GM23338 (cell line): ENCODE measurements around the gene MAZ. TPM values are rescaled to one million over a fixed set of nuclear protein-coding genes. Genes with fewer than 3 reads are reported as not detected.

Source experiments
- ATAC-seq: fragments of 200-7000 bp; cut with Tn5 transposase; 3 replicates; pipeline ENCODE4 v1.9.1; 2020
- DNase-seq: peaks from one replicate; pipeline ENCODE4 v3.0.0-alpha.2; 2015; ENCODE audit warnings: low spot score
- H2AFZ ChIP-seq: fragments of 200-600 bp; sonication (generic); 2 replicates; pipeline ENCODE4 v1.8.0; 2016; ENCODE audit warnings: antibody characterized with exemption, mild to moderate bottlenecking, moderate library complexity
- H3F3A ChIP-seq: fragments of 200-600 bp; sonication (generic); replicated peaks from 2 replicates; pipeline ENCODE4 v1.8.0; 2017; ENCODE audit warnings: antibody characterized with exemption, mixed run types, low read depth
- H3K27ac ChIP-seq: fragments of 200-600 bp; sonication (generic); 2 replicates; pipeline ENCODE4 v1.6.1; 2016; ENCODE audit warnings: low read depth
- H3K27me3 ChIP-seq: fragments of 200-600 bp; sonication (generic); 2 replicates; pipeline ENCODE4 v1.8.0; 2016; ENCODE audit warnings: mild to moderate bottlenecking, mixed run types, moderate library complexity; ENCODE audit not compliant: insufficient read depth
- H3K36me3 ChIP-seq: fragments of 200-600 bp; sonication (generic); 2 replicates; pipeline ENCODE4 v1.8.0; 2016; ENCODE audit warnings: mild to moderate bottlenecking; ENCODE audit not compliant: insufficient read depth
- H3K4me1 ChIP-seq: fragments of 200-600 bp; sonication (generic); 2 replicates; pipeline ENCODE4 v1.8.0; 2016; ENCODE audit warnings: mild to moderate bottlenecking, moderate library complexity; ENCODE audit not compliant: insufficient read depth
- H3K4me2 ChIP-seq: fragments of 200-600 bp; sonication (generic); 2 replicates; pipeline ENCODE4 v1.7.1; 2017; ENCODE audit warnings: mixed run types
- H3K4me3 ChIP-seq: fragments of 200-600 bp; sonication (generic); 2 replicates; pipeline ENCODE4 v1.6.1; 2016; ENCODE audit warnings: mixed run types
- H3K79me2 ChIP-seq: fragments of 200-600 bp; sonication (generic); replicated peaks from 2 replicates; pipeline ENCODE4 v1.8.0; 2017; ENCODE audit warnings: mild to moderate bottlenecking; ENCODE audit not compliant: insufficient read depth
- H3K9me2 ChIP-seq: fragments of 200-600 bp; sonication (generic); 2 replicates; pipeline ENCODE4 v1.8.0; 2017; ENCODE audit not compliant: insufficient read depth
- H4K20me1 ChIP-seq: fragments of 200-600 bp; sonication (generic); replicated peaks from 2 replicates; pipeline ENCODE4 v1.8.0; 2017; ENCODE audit warnings: mild to moderate bottlenecking; ENCODE audit not compliant: insufficient read depth
- H3K27ac Mint-ChIP-seq: 2 replicates; pipeline ENCODE4 v1.8.0; 2020; ENCODE audit warnings: inconsistent platforms, mild to moderate bottlenecking, moderate library complexity, mixed read lengths
- H3K27me3 Mint-ChIP-seq: 3 replicates; pipeline ENCODE4 v1.8.0; 2022; ENCODE audit warnings: low read depth, mild to moderate bottlenecking, moderate library complexity, mixed read lengths, inconsistent platforms; ENCODE audit not compliant: insufficient read depth, poor library complexity
- H3K36me3 Mint-ChIP-seq: 3 replicates; pipeline ENCODE4 v1.8.0; 2021; ENCODE audit warnings: low read depth, mild to moderate bottlenecking, inconsistent platforms, moderate library complexity, mixed read lengths
- H3K4me1 Mint-ChIP-seq: 3 replicates; pipeline ENCODE4 v1.8.0; 2020; ENCODE audit warnings: mild to moderate bottlenecking, inconsistent platforms, mixed read lengths
- H3K4me3 Mint-ChIP-seq: 3 replicates; pipeline ENCODE4 v1.8.0; 2021; ENCODE audit warnings: moderate library complexity, mild to moderate bottlenecking, inconsistent platforms, mixed read lengths
- H3K9me3 Mint-ChIP-seq: 3 replicates; pipeline ENCODE4 v1.8.0; 2020; ENCODE audit warnings: moderate library complexity, mild to moderate bottlenecking, inconsistent platforms, mixed read lengths
- CREB1 ChIP-seq: fragments of 250-450 bp; sonication (Bioruptor Pico); IDR thresholded peaks from 2 replicates; pipeline ENCODE4 v1.5.0; 2020; ENCODE audit warnings: low read depth, mild to moderate bottlenecking, moderate library complexity
- ETS1 ChIP-seq: IDR thresholded peaks from 2 replicates; pipeline ENCODE4 v1.6.1; 2016; ENCODE audit warnings: antibody characterized with exemption
- EZH2 ChIP-seq: fragments of 200-600 bp; sonication (generic); IDR thresholded peaks from one replicate; pipeline ENCODE4 v1.8.0; 2017; ENCODE audit warnings: antibody characterized with exemption, mild to moderate bottlenecking, low read depth; ENCODE audit not compliant: unreplicated experiment
- NANOG ChIP-seq: IDR thresholded peaks from 2 replicates; pipeline ENCODE4 v1.6.1; 2016; ENCODE audit warnings: antibody characterized with exemption, borderline replicate concordance
- POLR2AphosphoS5 ChIP-seq: IDR thresholded peaks from 2 replicates; pipeline ENCODE4 v1.6.1; 2016; ENCODE audit warnings: antibody characterized with exemption, low read depth
- REST ChIP-seq: IDR thresholded peaks from one replicate; pipeline ENCODE4 v1.6.1; 2018; ENCODE audit warnings: antibody characterized with exemption; ENCODE audit not compliant: unreplicated experiment
- STAT1 ChIP-seq: IDR thresholded peaks from one replicate; pipeline ENCODE4 v1.6.1; 2016; ENCODE audit warnings: antibody characterized with exemption; ENCODE audit not compliant: unreplicated experiment
- ZNF331 ChIP-seq: fragments of 250-450 bp; sonication (Bioruptor Pico); IDR thresholded peaks from 2 replicates; pipeline ENCODE4 v1.5.0; 2020; ENCODE audit warnings: low read depth, mild to moderate bottlenecking, moderate library complexity
- polyA plus RNA-seq: library from polyadenylated mRNA; unstranded; fragments of >200 nt; fragmentation: Nextera tagmentation; extraction: Ambion mirVana; gene quantifications from 2 replicates; pipeline ENCODE4 v1.2.1, GENCODE V29; 2016
- total RNA-seq: library from RNA; depleted of rRNA; stranded (reverse); fragments of >200 nt; shearing (Covaris generic); gene quantifications from 2 replicates; pipeline ENCODE4 v1.2.3, GENCODE V29; 2014

The MAZ gene
- total and polyA plus RNA-seq, 2 experiments from 2014 or later, result 155 to 270 TPM

- ATAC-seq (peak; percentile 65), DNase-seq (peak; percentile 97)
- Histone ChIP-seq H3K4me1 (peaks cover 47% of the 10 kb centered on the region), H3K27ac (peak overlapping the region; percentile 99), H3K36me3 (peaks cover 17% of the 10 kb centered on the region; the same call in 1 of the 2 replicates), H3K4me2 (peak overlapping the region; percentile 91), H3K79me2 (peaks cover 21% of the 10 kb centered on the region), H3F3A (peaks cover 47% of the 10 kb centered on the region), H3K9me2 (no peaks in the 10 kb centered on the region), H2AFZ (peak overlapping the region; percentile 80; the same call in 1 of the 2 replicates), H4K20me1 (peaks cover 19% of the 10 kb centered on the region; the same call in 1 of the 2 replicates), H3K27me3 (no peaks in the 10 kb centered on the region), H3K4me3 (peak overlapping the region; percentile 91)
- Mint-ChIP-seq H3K4me3 (peak overlapping the region; percentile 91), H3K27ac (peak overlapping the region; percentile 99), H3K27me3 (peaks cover 35% of the 10 kb centered on the region), H3K4me1 (peaks cover 50% of the 10 kb centered on the region), H3K36me3 (peaks cover 67% of the 10 kb centered on the region), H3K9me3 (peaks cover 3% of the 10 kb centered on the region)
- peak; percentile 95 for TF ChIP-seq POLR2AphosphoS5
- TF ChIP-seq ZNF331 (CRISPR knock-in tag), result no peak
- no peak for TF ChIP-seq EZH2
- TF ChIP-seq ETS1, result peak; percentile 58; the same call in 1 of the 2 replicates
- peak; percentile 19; the same call in 1 of the 2 replicates for TF ChIP-seq NANOG
- no peak for TF ChIP-seq REST
- peak; percentile 66 for TF ChIP-seq CREB1 (CRISPR knock-in tag)
These were observed 864 bp upstream of the MAZ start for GRCh38 chr16:29805232-29806098.

- Histone ChIP-seq H2AFZ (no peak overlapping the region), H3K4me3 (peak overlapping the region; percentile 87), H3K4me2 (peak overlapping the region; percentile 97), H3K27ac (peak overlapping the region; percentile 69; the same call in 1 of the 2 replicates), H3K27me3 (no peaks in the 10 kb centered on the region), H3K36me3 (peaks cover 17% of the 10 kb centered on the region; the same call in 1 of the 2 replicates), H3K79me2 (peaks cover 21% of the 10 kb centered on the region), H3F3A (peaks cover 57% of the 10 kb centered on the region), H3K4me1 (peaks cover 52% of the 10 kb centered on the region), H3K9me2 (no peaks in the 10 kb centered on the region), H4K20me1 (peaks cover 19% of the 10 kb centered on the region; the same call in 1 of the 2 replicates)
- no peak overlapping the region for H3K27ac Mint-ChIP-seq
- TF ChIP-seq STAT1 (no peak), POLR2AphosphoS5 (peak; percentile 53)
- H3K36me3 Mint-ChIP-seq, result peaks cover 58% of the 10 kb centered on the region
- H3K4me1 Mint-ChIP-seq, result peaks cover 55% of the 10 kb centered on the region
- H3K27me3 Mint-ChIP-seq, result peaks cover 43% of the 10 kb centered on the region
- H3K9me3 Mint-ChIP-seq, result peaks cover 3% of the 10 kb centered on the region
- H3K4me3 Mint-ChIP-seq, result peak overlapping the region; percentile 86
- DNase-seq (peak; percentile 76), ATAC-seq (no peak)
These were observed 504 bp downstream of the MAZ start for GRCh38 chr16:29806641-29807425.
